ENCODE data around the gene DNAJC13.

- TF ChIP-seq, protein P1, sequence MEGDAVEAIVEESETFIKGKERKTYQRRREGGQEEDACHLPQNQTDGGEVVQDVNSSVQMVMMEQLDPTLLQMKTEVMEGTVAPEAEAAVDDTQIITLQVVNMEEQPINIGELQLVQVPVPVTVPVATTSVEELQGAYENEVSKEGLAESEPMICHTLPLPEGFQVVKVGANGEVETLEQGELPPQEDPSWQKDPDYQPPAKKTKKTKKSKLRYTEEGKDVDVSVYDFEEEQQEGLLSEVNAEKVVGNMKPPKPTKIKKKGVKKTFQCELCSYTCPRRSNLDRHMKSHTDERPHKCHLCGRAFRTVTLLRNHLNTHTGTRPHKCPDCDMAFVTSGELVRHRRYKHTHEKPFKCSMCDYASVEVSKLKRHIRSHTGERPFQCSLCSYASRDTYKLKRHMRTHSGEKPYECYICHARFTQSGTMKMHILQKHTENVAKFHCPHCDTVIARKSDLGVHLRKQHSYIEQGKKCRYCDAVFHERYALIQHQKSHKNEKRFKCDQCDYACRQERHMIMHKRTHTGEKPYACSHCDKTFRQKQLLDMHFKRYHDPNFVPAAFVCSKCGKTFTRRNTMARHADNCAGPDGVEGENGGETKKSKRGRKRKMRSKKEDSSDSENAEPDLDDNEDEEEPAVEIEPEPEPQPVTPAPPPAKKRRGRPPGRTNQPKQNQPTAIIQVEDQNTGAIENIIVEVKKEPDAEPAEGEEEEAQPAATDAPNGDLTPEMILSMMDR (conservative IDR thresholded peaks at IDR 0.05; ENCODE audit: low read length) = no peak
- no peak for TF ChIP-seq EZH2phosphoT487 (IDR thresholded peaks at IDR 0.05; ENCODE audit: borderline replicate concordance)
These were observed 100.0 kb downstream of the DNAJC13 start for GRCh38 chr3:132517311-132517710.

Measured in Loucy (cell line).